Measurements from ENCODE around the gene ZFYVE9. TPM values are rescaled to one million over a fixed set of nuclear protein-coding genes. Genes with fewer than 3 reads are reported as not detected.

Gene ZFYVE9
- total and polyA plus RNA-seq, 2 of the 13 experiments (the other 11 are each of a cell fraction or from before 2014, with no cell fraction given): 9.2 to 19.8 TPM

DNA sequence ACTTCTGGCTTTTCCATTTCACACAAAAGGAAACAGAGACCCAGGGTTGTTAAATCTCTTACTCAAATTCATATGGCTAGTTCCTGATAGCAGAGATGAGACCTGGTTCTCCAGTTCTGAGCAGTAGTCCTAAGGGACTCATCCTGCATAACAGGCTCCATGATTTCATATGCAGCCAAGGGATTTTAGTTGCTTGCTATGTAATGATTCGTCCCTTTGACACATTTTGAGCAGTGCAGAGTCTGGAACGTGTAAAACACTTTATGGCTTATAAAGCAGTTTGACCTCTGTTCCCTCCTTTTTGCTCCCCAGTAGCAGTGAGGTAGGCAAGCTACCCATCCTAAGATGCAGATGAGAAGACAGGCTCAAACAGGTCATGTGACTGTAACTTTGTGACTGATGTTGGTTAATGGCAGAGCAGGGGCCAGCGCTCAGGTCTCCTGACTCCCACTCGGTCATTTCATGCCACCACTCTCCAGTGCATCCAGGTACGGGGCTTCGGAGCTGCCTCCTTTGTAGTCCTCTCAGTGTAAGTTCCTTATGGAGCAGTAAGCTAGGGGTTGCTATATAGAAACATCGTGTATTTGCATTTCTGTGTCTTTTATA is 199.9 kb downstream of the ZFYVE9 start:
- Histone ChIP-seq H3K4me2 (ENCODE audit: low read depth, low read length) (no peak overlapping the region), H4K20me1 (ENCODE audit: insufficient read depth, low read length) (no peaks in the 10 kb centered on the region), H3K4me1 (ENCODE audit: insufficient read depth, low read length) (0 out of 2 replicates have a peak, but pooled peaks cover 9% of the 10 kb centered on the region), H2AFZ (ENCODE audit: low read length) (no peak overlapping the region), H3K9me3 (ENCODE audit: low read length) (no peaks in the 10 kb centered on the region), H3K4me3 (replicated peaks in 1 of 3; ENCODE audit: insufficient read depth in 1 of 3, low read depth in 2 of 3, low read length in 3 of 3) (no peak overlapping the region), H3K27me3 (ENCODE audit: control insufficient read depth in 1 of 2, insufficient read depth in 2 of 2, low read length in 2 of 2) (no peaks in the 10 kb centered on the region), H3K9ac (ENCODE audit: insufficient read depth, low read depth, low read length) (no peak overlapping the region), H3K79me2 (ENCODE audit: insufficient read depth, low read length) (no peaks in the 10 kb centered on the region), H3K36me3 (replicated peaks in 1 of 2; ENCODE audit: control insufficient read depth in 1 of 2, insufficient read depth in 2 of 2, low read length in 2 of 2) (peaks cover 4 to 21% of the 10 kb centered on the region in 2 experiments; a peak in 2 of 5 replicates), H3K27ac (ENCODE audit: extremely low read length, insufficient read depth, low read length) (no peak overlapping the region)
- intact Hi-C loops (cut with micrococcal nuclease; ENCODE audit: unreplicated experiment) (no loop called here), in situ Hi-C loops (cut with HindIII; ENCODE audit: extremely low pct_ligation_motif_present, low pct_unique_long_range_greater_than_20kb) (no loop called here)
- WGBS (ENCODE audit: low lambda C conversion rate): 95% methylated on average over 5 of the region's 7 CpGs
- FAIRE-seq (no peak), ATAC-seq (no peak), DNase-seq (ENCODE audit: low spot score) (no peak)
- TF ChIP-seq ZNF776 (CRISPR knock-in tag; IDR thresholded peaks at IDR 0.05) (no peak), PRDM10 (CRISPR knock-in tag; IDR thresholded peaks at IDR 0.05; ENCODE audit: low read depth) (no peak)
- TF ChIP-seq, protein P1, sequence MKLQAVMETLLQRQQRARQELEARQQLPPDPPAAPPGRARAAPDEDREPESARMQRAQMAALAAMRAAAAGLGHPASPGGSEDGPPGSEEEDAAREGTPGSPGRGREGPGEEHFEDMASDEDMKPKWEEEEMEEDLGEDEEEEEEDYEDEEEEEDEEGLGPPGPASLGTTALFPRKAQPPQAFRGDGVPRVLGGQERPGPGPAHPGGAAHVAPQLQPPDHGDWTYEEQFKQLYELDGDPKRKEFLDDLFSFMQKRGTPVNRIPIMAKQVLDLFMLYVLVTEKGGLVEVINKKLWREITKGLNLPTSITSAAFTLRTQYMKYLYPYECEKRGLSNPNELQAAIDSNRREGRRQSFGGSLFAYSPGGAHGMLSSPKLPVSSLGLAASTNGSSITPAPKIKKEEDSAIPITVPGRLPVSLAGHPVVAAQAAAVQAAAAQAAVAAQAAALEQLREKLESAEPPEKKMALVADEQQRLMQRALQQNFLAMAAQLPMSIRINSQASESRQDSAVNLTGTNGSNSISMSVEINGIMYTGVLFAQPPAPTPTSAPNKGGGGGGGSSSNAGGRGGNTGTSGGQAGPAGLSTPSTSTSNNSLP (IDR thresholded peaks at IDR 0.05; ENCODE audit: low read depth, low read length): no peak
- POLR2A ChIA-PET: no interaction called here
- CTCF ChIA-PET (ENCODE audit: low intra/inter-chr PET ratio, low total read pairs): no interaction called here
- BruUV-seq (replicated peaks): no TSS peak

Measured in HepG2 (cell line).